ENCODE results near the gene COBLL1.

The COBLL1 gene

DNA sequence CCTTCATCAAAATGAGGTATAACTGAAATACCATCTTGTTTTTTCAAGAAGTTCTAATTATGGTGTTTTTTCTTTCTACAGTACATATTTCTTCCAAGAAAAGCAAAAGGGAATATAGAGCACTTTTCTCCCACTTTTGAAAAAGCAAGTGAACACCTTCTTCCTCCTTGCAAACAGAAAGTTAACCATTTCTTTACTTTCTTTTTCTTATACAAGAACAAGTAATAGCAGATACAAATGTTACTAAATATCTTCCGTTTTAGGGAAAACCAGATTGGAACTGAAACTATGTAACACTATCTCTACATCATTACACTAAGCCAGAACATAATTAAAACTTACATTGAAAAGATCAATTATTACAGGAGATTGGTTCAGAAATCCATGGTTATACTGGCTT lies 44.0 kb downstream of the COBLL1 start:
- TF ChIP-seq, protein P1, sequence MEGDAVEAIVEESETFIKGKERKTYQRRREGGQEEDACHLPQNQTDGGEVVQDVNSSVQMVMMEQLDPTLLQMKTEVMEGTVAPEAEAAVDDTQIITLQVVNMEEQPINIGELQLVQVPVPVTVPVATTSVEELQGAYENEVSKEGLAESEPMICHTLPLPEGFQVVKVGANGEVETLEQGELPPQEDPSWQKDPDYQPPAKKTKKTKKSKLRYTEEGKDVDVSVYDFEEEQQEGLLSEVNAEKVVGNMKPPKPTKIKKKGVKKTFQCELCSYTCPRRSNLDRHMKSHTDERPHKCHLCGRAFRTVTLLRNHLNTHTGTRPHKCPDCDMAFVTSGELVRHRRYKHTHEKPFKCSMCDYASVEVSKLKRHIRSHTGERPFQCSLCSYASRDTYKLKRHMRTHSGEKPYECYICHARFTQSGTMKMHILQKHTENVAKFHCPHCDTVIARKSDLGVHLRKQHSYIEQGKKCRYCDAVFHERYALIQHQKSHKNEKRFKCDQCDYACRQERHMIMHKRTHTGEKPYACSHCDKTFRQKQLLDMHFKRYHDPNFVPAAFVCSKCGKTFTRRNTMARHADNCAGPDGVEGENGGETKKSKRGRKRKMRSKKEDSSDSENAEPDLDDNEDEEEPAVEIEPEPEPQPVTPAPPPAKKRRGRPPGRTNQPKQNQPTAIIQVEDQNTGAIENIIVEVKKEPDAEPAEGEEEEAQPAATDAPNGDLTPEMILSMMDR (IDR thresholded peaks at IDR 0.05; ENCODE audit: borderline replicate concordance, extremely low read depth, low read length, poor library complexity, severe bottlenecking), result no peak
- no peak for TF ChIP-seq EZH2 (IDR thresholded peaks at IDR 0.05; ENCODE audit: borderline replicate concordance, low read depth, low read length, severe bottlenecking)
- no peak overlapping the region for H3K9ac ChIP-seq (ENCODE audit: low read depth, low read length)
- no peaks in the 10 kb centered on the region for H3K79me2 ChIP-seq (ENCODE audit: insufficient read depth, low read length)
- H3K4me2 ChIP-seq (ENCODE audit: insufficient read depth, low read length), result no peak overlapping the region
- no peak for ATAC-seq (ENCODE audit: insufficient read depth, low read depth)
- H3K4me1 ChIP-seq (ENCODE audit: insufficient read depth, low read length), result no peaks in the 10 kb centered on the region
- no peaks in the 10 kb centered on the region for H3K36me3 ChIP-seq (ENCODE audit: insufficient read depth, low read length)
- no peak overlapping the region for H2AFZ ChIP-seq (ENCODE audit: low read depth, low read length)
- no peaks in the 10 kb centered on the region for H4K20me1 ChIP-seq (ENCODE audit: insufficient read depth, low read length)
- no peaks in the 10 kb centered on the region for H3K9me3 ChIP-seq (ENCODE audit: insufficient read depth, low read length, severe bottlenecking)
- H3K4me3 ChIP-seq (ENCODE audit: low read depth in 1 of 2, low read length in 2 of 2), result no peak overlapping the region
- no peak overlapping the region for H3K27ac ChIP-seq (ENCODE audit: low read length)
- DNase-seq, result no peak
- H3K27me3 ChIP-seq (ENCODE audit: insufficient read depth, low read length, poor library complexity), result no peaks in the 10 kb centered on the region

DNA sequence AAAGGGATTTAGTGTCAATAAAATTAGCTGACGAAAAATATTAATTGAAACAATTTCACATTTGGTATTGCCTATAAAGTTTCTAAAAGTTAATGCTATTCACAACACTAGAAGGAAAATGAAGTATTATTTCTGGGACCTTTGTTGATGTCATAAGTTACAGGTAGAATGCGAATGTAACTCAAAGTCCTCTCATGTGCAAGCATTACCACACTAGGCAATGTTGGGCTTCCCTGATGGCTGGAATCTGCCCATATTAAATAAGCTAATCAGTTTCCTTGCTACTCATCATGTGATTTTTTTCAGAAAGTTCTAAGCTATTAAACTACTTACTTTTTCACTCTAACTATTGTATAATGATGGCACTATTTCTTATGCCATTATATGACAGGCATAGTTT lies 44.6 kb downstream of the COBLL1 start:
- no peak for ATAC-seq (ENCODE audit: insufficient read depth, low read depth)
- Histone ChIP-seq H3K27ac (ENCODE audit: low read length) (no peak overlapping the region), H3K4me1 (ENCODE audit: insufficient read depth, low read length) (no peaks in the 10 kb centered on the region), H4K20me1 (ENCODE audit: insufficient read depth, low read length) (no peaks in the 10 kb centered on the region), H2AFZ (ENCODE audit: low read depth, low read length) (no peak overlapping the region), H3K4me2 (ENCODE audit: insufficient read depth, low read length) (no peak overlapping the region), H3K9ac (ENCODE audit: low read depth, low read length) (no peak overlapping the region), H3K4me3 (ENCODE audit: low read depth in 1 of 2, low read length in 2 of 2) (no peak overlapping the region), H3K36me3 (ENCODE audit: insufficient read depth, low read length) (no peaks in the 10 kb centered on the region), H3K27me3 (ENCODE audit: insufficient read depth, low read length, poor library complexity) (no peaks in the 10 kb centered on the region), H3K79me2 (ENCODE audit: insufficient read depth, low read length) (no peaks in the 10 kb centered on the region), H3K9me3 (ENCODE audit: insufficient read depth, low read length, severe bottlenecking) (no peaks in the 10 kb centered on the region)
- TF ChIP-seq, protein P1 (IDR thresholded peaks at IDR 0.05; ENCODE audit: borderline replicate concordance, extremely low read depth, low read length, poor library complexity, severe bottlenecking), result no peak
- no peak for TF ChIP-seq EZH2 (IDR thresholded peaks at IDR 0.05; ENCODE audit: borderline replicate concordance, low read depth, low read length, severe bottlenecking)
- DNase-seq, result no peak

DNA sequence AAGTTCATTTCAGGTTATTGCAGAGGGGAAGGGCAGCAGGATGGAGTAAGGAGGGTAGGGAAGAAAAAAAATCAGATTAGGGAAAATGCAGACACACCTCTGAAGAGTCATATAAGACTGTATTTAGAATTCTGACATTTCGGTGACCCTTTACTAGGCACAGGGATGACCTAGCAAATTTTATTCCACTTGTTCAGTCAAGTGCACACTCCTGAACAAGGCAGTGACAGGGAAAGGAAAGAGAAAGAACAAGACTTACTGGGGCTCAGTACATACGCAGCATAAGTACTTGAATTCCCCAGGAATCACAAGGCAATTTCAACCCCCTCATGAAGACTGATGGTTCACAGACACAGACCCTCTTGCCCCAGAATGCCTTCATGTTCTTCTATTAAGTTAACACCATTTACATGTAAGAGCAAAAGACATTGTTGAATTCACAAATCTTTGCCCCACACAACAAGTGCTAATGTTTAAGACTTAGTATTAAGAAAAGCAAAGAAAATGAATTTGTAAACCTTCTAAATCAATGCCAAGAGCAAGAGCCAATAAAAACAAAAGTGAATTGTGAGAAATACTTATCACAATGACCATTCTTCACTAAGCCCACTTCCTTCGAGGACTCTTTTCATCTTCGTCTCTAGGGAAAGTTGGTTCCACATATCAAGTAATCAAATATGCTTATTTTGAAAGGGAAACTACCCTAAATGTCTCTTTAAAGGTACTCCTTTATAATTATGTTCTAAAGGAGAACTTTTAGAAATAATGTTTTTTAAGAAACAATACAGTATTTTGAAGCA lies 47.0 kb downstream of the COBLL1 start:
- Histone ChIP-seq H3K4me2 (ENCODE audit: insufficient read depth, low read length) (no peak overlapping the region), H3K27me3 (ENCODE audit: insufficient read depth, low read length, poor library complexity) (no peaks in the 10 kb centered on the region), H2AFZ (ENCODE audit: low read depth, low read length) (no peak overlapping the region), H3K9me3 (ENCODE audit: insufficient read depth, low read length, severe bottlenecking) (no peaks in the 10 kb centered on the region), H3K9ac (ENCODE audit: low read depth, low read length) (no peak overlapping the region), H3K79me2 (ENCODE audit: insufficient read depth, low read length) (no peaks in the 10 kb centered on the region), H3K4me3 (ENCODE audit: low read depth in 1 of 2, low read length in 2 of 2) (no peak overlapping the region), H3K36me3 (ENCODE audit: insufficient read depth, low read length) (no peaks in the 10 kb centered on the region), H3K27ac (ENCODE audit: low read length) (no peak overlapping the region), H4K20me1 (ENCODE audit: insufficient read depth, low read length) (no peaks in the 10 kb centered on the region), H3K4me1 (ENCODE audit: insufficient read depth, low read length) (no peaks in the 10 kb centered on the region)
- TF ChIP-seq, protein P1 (IDR thresholded peaks at IDR 0.05; ENCODE audit: borderline replicate concordance, extremely low read depth, low read length, poor library complexity, severe bottlenecking), result no peak
- ATAC-seq (ENCODE audit: insufficient read depth, low read depth) (no peak), DNase-seq (no peak)

Measured in DND-41 (cell line).